Keratinocyte (primary cell): Measurements from ENCODE around the gene ZHX3. TPM values are rescaled to one million over a fixed set of nuclear protein-coding genes. Genes with fewer than 3 reads are reported as not detected.

Experiments
- DNase-seq: peaks from one replicate; pipeline ENCODE4 v3.0.0-alpha.2; 2011; ENCODE audit warnings: low read depth, missing footprints, low spot score
- FAIRE-seq: peaks from 2 replicates; lab custom pipeline; 2011; peaks lifted over from hg19 to GRCh38; lab: Jason Lieb, UNC
- H2AFZ ChIP-seq: 2 replicates; pipeline ENCODE4 v1.6.0; 2012; ENCODE audit warnings: low read length, control low read depth, inconsistent platforms; ENCODE audit not compliant: control insufficient read depth
- H3K27ac ChIP-seq: 2 replicates; pipeline ENCODE4 v1.5.1; 2011; ENCODE audit warnings: low read length; ENCODE audit not compliant: control insufficient read depth, insufficient read depth
- H3K27me3 ChIP-seq: 3 replicates; pipeline ENCODE4 v1.6.0; 2011; ENCODE audit warnings: low read length; ENCODE audit not compliant: control insufficient read depth, insufficient read depth; ENCODE audit errors: extremely low read depth
- H3K36me3 ChIP-seq, 2 experiments: 2 replicates in 1 of 2; 3 replicates in 1 of 2; pipeline ENCODE4 v1.5.1; 2011; ENCODE audit warnings: low read length in 2 of 2, mild to moderate bottlenecking in 1 of 2; ENCODE audit not compliant: control insufficient read depth in 2 of 2, insufficient read depth in 2 of 2; ENCODE audit errors: extremely low read depth in 1 of 2
- H3K4me1 ChIP-seq: 3 replicates; pipeline ENCODE4 v1.5.1; 2011; ENCODE audit warnings: low read length; ENCODE audit not compliant: control insufficient read depth, insufficient read depth; ENCODE audit errors: extremely low read depth
- H3K4me2 ChIP-seq: 3 replicates; pipeline ENCODE4 v1.6.0; 2011; ENCODE audit warnings: low read depth, low read length; ENCODE audit not compliant: control insufficient read depth, insufficient read depth; ENCODE audit errors: extremely low read depth
- H3K4me3 ChIP-seq, 3 experiments: fragments of 200-600 bp in 1 of 3; sonication (generic) in 1 of 3; 2 replicates in 2 of 3; 3 replicates in 1 of 3; pipeline ENCODE4 v1.5.1; 2011 to 2016; ENCODE audit warnings: low read length in 3 of 3, mild to moderate bottlenecking in 3 of 3, control low read depth in 2 of 3, inconsistent platforms in 1 of 3, low read depth in 1 of 3, mixed read lengths in 1 of 3, mixed run types in 1 of 3, moderate library complexity in 1 of 3; ENCODE audit not compliant: control insufficient read depth in 2 of 3, insufficient read depth in 2 of 3; ENCODE audit errors: extremely low read depth in 1 of 3
- H3K79me2 ChIP-seq: 2 replicates; pipeline ENCODE4 v1.6.0; 2012; ENCODE audit warnings: low read length; ENCODE audit not compliant: control insufficient read depth, insufficient read depth
- H3K9ac ChIP-seq: 3 replicates; pipeline ENCODE4 v1.6.0; 2011; ENCODE audit warnings: low read length; ENCODE audit not compliant: control insufficient read depth, insufficient read depth; ENCODE audit errors: extremely low read depth
- H3K9me1 ChIP-seq: 3 replicates; pipeline ENCODE4 v1.6.0; 2011; ENCODE audit warnings: low read length; ENCODE audit not compliant: control insufficient read depth, insufficient read depth; ENCODE audit errors: extremely low read depth
- H3K9me3 ChIP-seq: 2 replicates; pipeline ENCODE4 v1.5.1; 2012; ENCODE audit warnings: low read depth, low read length; ENCODE audit not compliant: control insufficient read depth
- H4K20me1 ChIP-seq: 3 replicates; pipeline ENCODE4 v1.6.0; 2011; ENCODE audit warnings: low read length; ENCODE audit not compliant: control insufficient read depth, insufficient read depth; ENCODE audit errors: extremely low read depth
- EZH2 ChIP-seq: IDR thresholded peaks from one replicate; pipeline ENCODE4 v1.6.1; 2012; ENCODE audit warnings: inconsistent platforms, mild to moderate bottlenecking, low read length, moderate library complexity
- dilution Hi-C: fragments of 300-500 bp; cut with MboI; formaldehyde crosslinking; loops from one replicate; pipeline ENCODE4 v1.7.0; 2020; ENCODE audit warnings: low sequenced_read_pairs; ENCODE audit not compliant: extremely low pct_ligation_motif_present
- polyA plus RNA-seq, 5 experiments: library from polyadenylated mRNA; depleted of rRNA in 3 of 5; stranded (reverse) in 3 of 5; stranded (forward) in 1 of 5; unstranded in 1 of 5; fragments of >200 nt; gene quantifications; 1 replicate in 1 of 5; 2 replicates in 3 of 5; 3 replicates in 1 of 5; pipeline versions ENCODE4 v1.2.1 to v1.2.3, GENCODE V29; 2011 to 2012; ENCODE audit warnings: missing spikeins in 2 of 5, low read depth in 1 of 5, low replicate concordance in 1 of 5
- TF ChIP-seq, protein P1 (sequence below), 3 experiments: IDR thresholded peaks in 1 of 3; conservative IDR thresholded peaks in 1 of 3; optimal IDR thresholded peaks in 1 of 3; 2 replicates in 2 of 3; 3 replicates in 1 of 3; pipeline versions ENCODE3 to v1.5.1; 2011; ENCODE audit warnings: low read length in 3 of 3, mild to moderate bottlenecking in 3 of 3, moderate library complexity in 2 of 3, control low read depth in 1 of 3, inconsistent platforms in 1 of 3; ENCODE audit not compliant: insufficient read depth in 2 of 3; ENCODE audit errors: extremely low read depth in 1 of 3

The ZHX3 gene
- polyA plus RNA-seq, 1 donor (not counting 4 experiments of a cell fraction or from before 2014, with no cell fraction given) = 16.5 TPM

- H3K4me1 ChIP-seq = peaks cover 14% of the 10 kb centered on the region
- DNase-seq (no peak), FAIRE-seq (no peak)
- no peak overlapping the region for H3K4me3 ChIP-seq
- H3K4me2 ChIP-seq = no peak overlapping the region
- H3K79me2 ChIP-seq = peaks cover 18% of the 10 kb centered on the region
- TF ChIP-seq, protein P1, sequence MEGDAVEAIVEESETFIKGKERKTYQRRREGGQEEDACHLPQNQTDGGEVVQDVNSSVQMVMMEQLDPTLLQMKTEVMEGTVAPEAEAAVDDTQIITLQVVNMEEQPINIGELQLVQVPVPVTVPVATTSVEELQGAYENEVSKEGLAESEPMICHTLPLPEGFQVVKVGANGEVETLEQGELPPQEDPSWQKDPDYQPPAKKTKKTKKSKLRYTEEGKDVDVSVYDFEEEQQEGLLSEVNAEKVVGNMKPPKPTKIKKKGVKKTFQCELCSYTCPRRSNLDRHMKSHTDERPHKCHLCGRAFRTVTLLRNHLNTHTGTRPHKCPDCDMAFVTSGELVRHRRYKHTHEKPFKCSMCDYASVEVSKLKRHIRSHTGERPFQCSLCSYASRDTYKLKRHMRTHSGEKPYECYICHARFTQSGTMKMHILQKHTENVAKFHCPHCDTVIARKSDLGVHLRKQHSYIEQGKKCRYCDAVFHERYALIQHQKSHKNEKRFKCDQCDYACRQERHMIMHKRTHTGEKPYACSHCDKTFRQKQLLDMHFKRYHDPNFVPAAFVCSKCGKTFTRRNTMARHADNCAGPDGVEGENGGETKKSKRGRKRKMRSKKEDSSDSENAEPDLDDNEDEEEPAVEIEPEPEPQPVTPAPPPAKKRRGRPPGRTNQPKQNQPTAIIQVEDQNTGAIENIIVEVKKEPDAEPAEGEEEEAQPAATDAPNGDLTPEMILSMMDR (optimal IDR thresholded peaks at IDR 0.05 in 1 of 3, IDR thresholded peaks at IDR 0.05 in 1 of 3, conservative IDR thresholded peaks at IDR 0.05 in 1 of 3; ENCODE audit: extremely low read depth in 1 of 3, insufficient read depth in 2 of 3, low read length in 3 of 3) = no peak
- no peak for TF ChIP-seq EZH2
- no peak overlapping the region for H3K27ac ChIP-seq
- no peak overlapping the region for H2AFZ ChIP-seq
- H3K9me3 ChIP-seq = no peaks in the 10 kb centered on the region
- no peaks in the 10 kb centered on the region for H3K27me3 ChIP-seq
- no peak overlapping the region for H3K9ac ChIP-seq
- H3K9me1 ChIP-seq = no peaks in the 10 kb centered on the region
- H4K20me1 ChIP-seq = no peaks in the 10 kb centered on the region
- H3K36me3 ChIP-seq = peaks cover 15 to 17% of the 10 kb centered on the region in 2 experiments
- dilution Hi-C loops = no loop called here
Measured at GRCh38 chr20:41344938-41345728, 27.6 kb upstream of the ZHX3 start.

GRCh38 chr20:41344477-41344876 is 26.9 kb upstream of the ZHX3 start:
- no peak for FAIRE-seq
- H3K4me2 ChIP-seq = no peak overlapping the region

More at GRCh38 chr20:41344477-41344876, 26.9 kb upstream of the ZHX3 start:
- dilution Hi-C loops = no loop called here
- Histone ChIP-seq H3K4me3 (no peak overlapping the region), H3K27ac (no peak overlapping the region), H4K20me1 (no peaks in the 10 kb centered on the region), H3K27me3 (no peaks in the 10 kb centered on the region), H3K79me2 (peaks cover 18% of the 10 kb centered on the region), H3K9me3 (no peaks in the 10 kb centered on the region), H3K9ac (no peak overlapping the region), H3K4me1 (peaks cover 19% of the 10 kb centered on the region), H2AFZ (no peak overlapping the region), H3K36me3 (peaks cover 13 to 15% of the 10 kb centered on the region in 2 experiments), H3K9me1 (no peaks in the 10 kb centered on the region)
- DNase-seq = no peak
- TF ChIP-seq EZH2 = no peak
- TF ChIP-seq, protein P1 (optimal IDR thresholded peaks at IDR 0.05 in 1 of 3, IDR thresholded peaks at IDR 0.05 in 1 of 3, conservative IDR thresholded peaks at IDR 0.05 in 1 of 3; ENCODE audit: extremely low read depth in 1 of 3, insufficient read depth in 2 of 3, low read length in 3 of 3) = no peak
